Measurements from ENCODE around the gene FMNL1.

GRCh38 chr17:45222289-45222995 is 757 bp downstream of the FMNL1 start:
- no peak for TF ChIP-seq CTCF (optimal IDR thresholded peaks at IDR 0.05 in 1 of 3, IDR thresholded peaks at IDR 0.05 in 1 of 3, conservative IDR thresholded peaks at IDR 0.05 in 1 of 3; ENCODE audit: extremely low read depth in 1 of 3, insufficient read depth in 2 of 3, low read length in 3 of 3)
- TF ChIP-seq EZH2 (IDR thresholded peaks at IDR 0.05; ENCODE audit: low read length), result peak; percentile 71
